Measurements from ENCODE around the gene LGALS9.

DNA sequence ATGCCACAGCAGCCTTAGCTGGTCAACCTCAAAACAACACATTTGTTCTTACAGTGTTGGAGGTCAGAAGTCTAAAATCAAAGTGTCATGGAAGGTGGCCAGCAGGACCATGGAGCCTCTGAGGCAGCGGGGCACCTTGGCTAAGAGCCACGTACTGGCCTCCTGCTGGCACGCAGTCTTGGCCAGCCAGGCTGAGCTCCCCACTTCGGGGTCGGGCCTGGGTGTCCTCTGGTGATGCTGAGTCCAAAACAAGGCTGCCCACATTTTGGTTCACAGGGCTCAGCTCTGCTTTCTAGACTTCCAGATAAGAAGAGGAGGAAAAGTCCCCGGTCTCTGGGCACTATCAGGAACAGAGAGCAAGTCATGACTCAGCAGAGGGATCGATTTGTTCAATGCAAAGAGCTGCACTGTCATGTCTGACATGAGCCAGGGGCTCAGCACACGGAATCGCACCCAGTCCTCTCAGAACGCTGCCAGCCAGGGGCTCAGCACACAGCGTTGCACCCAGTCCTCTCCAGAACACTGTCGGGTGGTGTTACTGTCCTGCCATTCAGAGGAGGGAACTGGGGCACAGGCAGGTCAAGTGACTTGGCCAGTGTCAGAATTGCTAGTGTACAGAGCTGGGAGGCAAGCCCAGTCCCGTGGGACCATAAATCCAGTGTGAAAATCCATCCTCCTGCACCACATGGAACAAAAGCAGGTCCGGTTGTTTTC, 2.5 kb downstream of the LGALS9 start:
- TF ChIP-seq, protein P1, sequence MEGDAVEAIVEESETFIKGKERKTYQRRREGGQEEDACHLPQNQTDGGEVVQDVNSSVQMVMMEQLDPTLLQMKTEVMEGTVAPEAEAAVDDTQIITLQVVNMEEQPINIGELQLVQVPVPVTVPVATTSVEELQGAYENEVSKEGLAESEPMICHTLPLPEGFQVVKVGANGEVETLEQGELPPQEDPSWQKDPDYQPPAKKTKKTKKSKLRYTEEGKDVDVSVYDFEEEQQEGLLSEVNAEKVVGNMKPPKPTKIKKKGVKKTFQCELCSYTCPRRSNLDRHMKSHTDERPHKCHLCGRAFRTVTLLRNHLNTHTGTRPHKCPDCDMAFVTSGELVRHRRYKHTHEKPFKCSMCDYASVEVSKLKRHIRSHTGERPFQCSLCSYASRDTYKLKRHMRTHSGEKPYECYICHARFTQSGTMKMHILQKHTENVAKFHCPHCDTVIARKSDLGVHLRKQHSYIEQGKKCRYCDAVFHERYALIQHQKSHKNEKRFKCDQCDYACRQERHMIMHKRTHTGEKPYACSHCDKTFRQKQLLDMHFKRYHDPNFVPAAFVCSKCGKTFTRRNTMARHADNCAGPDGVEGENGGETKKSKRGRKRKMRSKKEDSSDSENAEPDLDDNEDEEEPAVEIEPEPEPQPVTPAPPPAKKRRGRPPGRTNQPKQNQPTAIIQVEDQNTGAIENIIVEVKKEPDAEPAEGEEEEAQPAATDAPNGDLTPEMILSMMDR (IDR thresholded peaks at IDR 0.05; ENCODE audit: poor library complexity, severe bottlenecking), result no peak
- TF ChIP-seq EP300 (conservative IDR thresholded peaks at IDR 0.05; ENCODE audit: poor library complexity, severe bottlenecking), result no peak
- no peak for TF ChIP-seq TAF1 (IDR thresholded peaks at IDR 0.05; ENCODE audit: low read depth)
- no peak for TF ChIP-seq MXI1 (conservative IDR thresholded peaks at IDR 0.05; ENCODE audit: poor library complexity, severe bottlenecking)
- TF ChIP-seq POLR2AphosphoS5 (IDR thresholded peaks at IDR 0.05), result no peak
- no peak for TF ChIP-seq EZH2 (IDR thresholded peaks at IDR 0.05; ENCODE audit: borderline replicate concordance, insufficient read depth, low read length, poor library complexity, severe bottlenecking)
- TF ChIP-seq, protein P2, sequence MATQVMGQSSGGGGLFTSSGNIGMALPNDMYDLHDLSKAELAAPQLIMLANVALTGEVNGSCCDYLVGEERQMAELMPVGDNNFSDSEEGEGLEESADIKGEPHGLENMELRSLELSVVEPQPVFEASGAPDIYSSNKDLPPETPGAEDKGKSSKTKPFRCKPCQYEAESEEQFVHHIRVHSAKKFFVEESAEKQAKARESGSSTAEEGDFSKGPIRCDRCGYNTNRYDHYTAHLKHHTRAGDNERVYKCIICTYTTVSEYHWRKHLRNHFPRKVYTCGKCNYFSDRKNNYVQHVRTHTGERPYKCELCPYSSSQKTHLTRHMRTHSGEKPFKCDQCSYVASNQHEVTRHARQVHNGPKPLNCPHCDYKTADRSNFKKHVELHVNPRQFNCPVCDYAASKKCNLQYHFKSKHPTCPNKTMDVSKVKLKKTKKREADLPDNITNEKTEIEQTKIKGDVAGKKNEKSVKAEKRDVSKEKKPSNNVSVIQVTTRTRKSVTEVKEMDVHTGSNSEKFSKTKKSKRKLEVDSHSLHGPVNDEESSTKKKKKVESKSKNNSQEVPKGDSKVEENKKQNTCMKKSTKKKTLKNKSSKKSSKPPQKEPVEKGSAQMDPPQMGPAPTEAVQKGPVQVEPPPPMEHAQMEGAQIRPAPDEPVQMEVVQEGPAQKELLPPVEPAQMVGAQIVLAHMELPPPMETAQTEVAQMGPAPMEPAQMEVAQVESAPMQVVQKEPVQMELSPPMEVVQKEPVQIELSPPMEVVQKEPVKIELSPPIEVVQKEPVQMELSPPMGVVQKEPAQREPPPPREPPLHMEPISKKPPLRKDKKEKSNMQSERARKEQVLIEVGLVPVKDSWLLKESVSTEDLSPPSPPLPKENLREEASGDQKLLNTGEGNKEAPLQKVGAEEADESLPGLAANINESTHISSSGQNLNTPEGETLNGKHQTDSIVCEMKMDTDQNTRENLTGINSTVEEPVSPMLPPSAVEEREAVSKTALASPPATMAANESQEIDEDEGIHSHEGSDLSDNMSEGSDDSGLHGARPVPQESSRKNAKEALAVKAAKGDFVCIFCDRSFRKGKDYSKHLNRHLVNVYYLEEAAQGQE (IDR thresholded peaks at IDR 0.05; ENCODE audit: borderline replicate concordance), result no peak

All from neural cell (in vitro differentiated cells).